SK-N-SH (cell line): Measurements from ENCODE around the gene EED. TPM values are rescaled to one million over a fixed set of nuclear protein-coding genes. Genes with fewer than 3 reads are reported as not detected.

Experiments
- CTCF ChIA-PET: fragments of 300-600, 350-600 bp; formaldehyde crosslinking; extraction: SDS; loops from one replicate; lab custom pipeline; 2021; lab: Yijun Ruan, JAX
- POLR2A ChIA-PET: fragments of 350-600 bp; sonication (Branson Sonifier 250); formaldehyde crosslinking; extraction: SDS; loops from one replicate; lab custom pipeline; 2020; ENCODE audit warnings: antibody characterized with exemption, inconsistent platforms; lab: Yijun Ruan, JAX
- DNase-seq: peaks from one replicate; pipeline ENCODE4 v3.0.0; 2012
- H2AFZ ChIP-seq: fragments of 200-600 bp; sonication (generic); 2 replicates; pipeline ENCODE4 v1.8.1; 2016; ENCODE audit warnings: antibody characterized with exemption, mild to moderate bottlenecking, low read depth
- H3F3A ChIP-seq: fragments of 200-600 bp; sonication (generic); replicated peaks from 2 replicates; pipeline ENCODE3; 2016; ENCODE audit warnings: antibody characterized with exemption, mild to moderate bottlenecking; ENCODE audit not compliant: insufficient read depth
- H3K27ac ChIP-seq, 2 experiments: fragments of 200-500 bp in 1 of 2; fragments of 200-600 bp in 1 of 2; sonication (Bioruptor generic) in 1 of 2; sonication (generic), shearing (Covaris generic) in 1 of 2; 2 replicates each; pipeline versions ENCODE4 v1.5.1 to v1.6.1; 2014 to 2016; ENCODE audit warnings: low read depth in 2 of 2, inconsistent platforms in 1 of 2, low read length in 1 of 2, mild to moderate bottlenecking in 1 of 2, mixed read lengths in 1 of 2
- H3K27me3 ChIP-seq: fragments of 200-600 bp; sonication (generic), shearing (Covaris generic); 2 replicates; pipeline ENCODE4 v1.6.1; 2016; ENCODE audit warnings: mixed run types; ENCODE audit not compliant: insufficient read depth
- H3K36me3 ChIP-seq, 2 experiments: fragments of 200-500 bp in 1 of 2; fragments of 200-600 bp in 1 of 2; sonication (Bioruptor generic) in 1 of 2; sonication (generic) in 1 of 2; replicated peaks in 1 of 2; 2 replicates each; pipeline versions ENCODE3 to v1.5.1; 2014 to 2016; ENCODE audit warnings: low read length in 1 of 2, mild to moderate bottlenecking in 1 of 2; ENCODE audit not compliant: insufficient read depth in 2 of 2, control insufficient read depth in 1 of 2
- H3K4me1 ChIP-seq, 2 experiments: fragments of 200-500 bp in 1 of 2; fragments of 200-600 bp in 1 of 2; sonication (Bioruptor generic) in 1 of 2; sonication (generic), shearing (Covaris generic) in 1 of 2; 2 replicates each; pipeline versions ENCODE4 v1.5.1 to v1.6.1; 2014 to 2016; ENCODE audit warnings: low read depth in 1 of 2, low read length in 1 of 2, mixed run types in 1 of 2; ENCODE audit not compliant: insufficient read depth in 2 of 2, control insufficient read depth in 1 of 2
- H3K4me2 ChIP-seq: fragments of 200-600 bp; sonication (generic), shearing (Covaris generic); 2 replicates; pipeline ENCODE4 v1.6.1; 2017; ENCODE audit warnings: mixed run types
- H3K4me3 ChIP-seq, 2 experiments: fragments of 200-500 bp in 1 of 2; fragments of 200-600 bp in 1 of 2; sonication (Bioruptor generic) in 1 of 2; sonication (generic), shearing (Covaris generic) in 1 of 2; 2 replicates each; pipeline versions ENCODE4 v1.5.1 to v1.8.1; 2014 to 2016; ENCODE audit warnings: low read depth in 2 of 2, inconsistent platforms in 1 of 2, low read length in 1 of 2, mild to moderate bottlenecking in 1 of 2, mixed read lengths in 1 of 2, moderate library complexity in 1 of 2
- H3K79me2 ChIP-seq: fragments of 200-600 bp; sonication (generic); 2 replicates; pipeline ENCODE4 v1.8.1; 2017; ENCODE audit warnings: mild to moderate bottlenecking; ENCODE audit not compliant: insufficient read depth
- H3K9ac ChIP-seq: fragments of 200-600 bp; sonication (generic); 2 replicates; pipeline ENCODE4 v1.6.1; 2017; ENCODE audit warnings: mixed run types
- H3K9me2 ChIP-seq: fragments of 200-600 bp; sonication (generic); 2 replicates; pipeline ENCODE4 v1.6.1; 2017; ENCODE audit warnings: mixed run types
- H3K9me3 ChIP-seq: fragments of 200-600 bp; sonication (generic); 2 replicates; pipeline ENCODE4 v1.6.1; 2017; ENCODE audit warnings: mixed run types, mild to moderate bottlenecking, moderate library complexity
- H4K20me1 ChIP-seq: fragments of 200-600 bp; sonication (generic); 2 replicates; pipeline ENCODE4 v1.6.1; 2017; ENCODE audit warnings: mild to moderate bottlenecking, mixed run types; ENCODE audit not compliant: insufficient read depth
- CTCF ChIP-seq: fragments of 200-600 bp; sonication (generic); IDR thresholded peaks from 2 replicates; pipeline ENCODE4 v1.6.1; 2017; ENCODE audit warnings: antibody characterized with exemption, mild to moderate bottlenecking, moderate library complexity
- NRF1 ChIP-seq: IDR thresholded peaks from 2 replicates; pipeline ENCODE4 v1.6.1; 2012; ENCODE audit warnings: low read depth, mild to moderate bottlenecking, low read length
- POLR2AphosphoS5 ChIP-seq: IDR thresholded peaks from 2 replicates; pipeline ENCODE4 v1.6.1; 2012; ENCODE audit warnings: low read depth, low read length
- RCOR1 ChIP-seq: fragments of 150-350 bp; IDR thresholded peaks from 2 replicates; pipeline ENCODE4 v1.6.1; 2017; ENCODE audit warnings: antibody characterized with exemption, low read length
- TAF1 ChIP-seq: IDR thresholded peaks from 2 replicates; pipeline ENCODE4 v1.6.1; 2012; ENCODE audit warnings: low read depth, mild to moderate bottlenecking, low read length, moderate library complexity, borderline replicate concordance
- TEAD4 ChIP-seq: IDR thresholded peaks from 2 replicates; pipeline ENCODE4 v1.4.0; 2012; ENCODE audit warnings: mild to moderate bottlenecking, borderline replicate concordance; ENCODE audit not compliant: insufficient read depth
- YY1 ChIP-seq: IDR thresholded peaks from 2 replicates; pipeline ENCODE4 v1.4.0; 2012; ENCODE audit warnings: low read depth, mild to moderate bottlenecking
- ZBTB33 ChIP-seq: IDR thresholded peaks from 2 replicates; pipeline ENCODE4 v1.4.0; 2012; ENCODE audit warnings: low read depth, borderline replicate concordance
- WGBS: methylation state at CpG from one replicate; pipeline ENCODE4 v1.1.6; 2017; ENCODE audit warnings: low lambda C conversion rate; 5-methylcytosine and 5-hydroxymethylcytosine counted together
- polyA plus RNA-seq, 3 experiments: library from polyadenylated mRNA; depleted of rRNA; stranded (reverse); fragments of >200 nt; gene quantifications; 2 replicates each; pipeline ENCODE4 v1.2.3, GENCODE V29; 2012

The EED gene
- polyA plus RNA-seq, 1 of the 3 experiments (the other 2 are of a cell fraction), result 12.8 TPM

- no peak overlapping the region for H2AFZ ChIP-seq
These were observed 31.2 kb downstream of the EED start for GRCh38 chr11:86275493-86276370.

GRCh38 chr11:86277741-86278140 is 33.2 kb downstream of the EED start:
- WGBS, result 100% methylated on average over 1 of the region's 1 CpG

More at GRCh38 chr11:86275493-86276370, 31.2 kb downstream of the EED start:
- POLR2A ChIA-PET, result no interaction called here
- Histone ChIP-seq H3K36me3 (peaks cover 50 to 60% of the 10 kb centered on the region in 2 experiments), H3F3A (no peaks in the 10 kb centered on the region), H3K4me3 (no peak overlapping the region), H3K79me2 (peaks cover 48% of the 10 kb centered on the region; the same call in 1 of the 2 replicates), H3K9me2 (no peaks in the 10 kb centered on the region), H3K4me1 (no peaks in the 10 kb centered on the region), H4K20me1 (no peaks in the 10 kb centered on the region), H3K27ac (no peak overlapping the region), H3K9ac (no peak overlapping the region), H3K9me3 (no peaks in the 10 kb centered on the region), H3K4me2 (no peak overlapping the region), H3K27me3 (no peaks in the 10 kb centered on the region)
- CTCF ChIA-PET, result interaction anchor here (1.6 kb wide), 1 partner anchor 421 kb away, joined by 6 read pairs; the partner anchor contains the start of gene CCDC83
- no peak for DNase-seq
- 92% methylated on average over 2 of the region's 2 CpGs for WGBS
- TF ChIP-seq ZBTB33 (no peak), CTCF (peak; percentile 10; the same call in 1 of the 2 replicates)

More at GRCh38 chr11:86277741-86278140, 33.2 kb downstream of the EED start:
- ChIA-PET CTCF (no interaction called here), POLR2A (no interaction called here)
- peaks cover 31% of the 10 kb centered on the region for H3K79me2 ChIP-seq
- no peak for DNase-seq
- no peaks in the 10 kb centered on the region for H3F3A ChIP-seq
- no peak overlapping the region for H3K27ac ChIP-seq
- no peak overlapping the region for H3K4me3 ChIP-seq
- no peak for TF ChIP-seq YY1
- TF ChIP-seq RCOR1, result no peak
- TF ChIP-seq TAF1, result no peak
- no peak for TF ChIP-seq NRF1
- no peak for TF ChIP-seq ZBTB33
- TF ChIP-seq TEAD4, result no peak
- TF ChIP-seq POLR2AphosphoS5, result no peak
- no peak overlapping the region for H3K9ac ChIP-seq
- H2AFZ ChIP-seq, result no peak overlapping the region
- peaks cover 48 to 59% of the 10 kb centered on the region in 2 experiments for H3K36me3 ChIP-seq
- H3K9me2 ChIP-seq, result no peaks in the 10 kb centered on the region
- H3K4me1 ChIP-seq, result no peaks in the 10 kb centered on the region
- no peaks in the 10 kb centered on the region for H3K9me3 ChIP-seq
- no peaks in the 10 kb centered on the region for H4K20me1 ChIP-seq
- no peak overlapping the region for H3K4me2 ChIP-seq
- no peaks in the 10 kb centered on the region for H3K27me3 ChIP-seq
